Panc1 (cell line): ENCODE results near the gene ZCCHC8. TPM values are rescaled to one million over a fixed set of nuclear protein-coding genes. Genes with fewer than 3 reads are reported as not detected.

Source experiments
- ATAC-seq: fragments of 200-7000 bp; cut with Tn5 transposase; 2 replicates; pipeline ENCODE4 v1.9.1; 2020; ENCODE audit warnings: mild to moderate bottlenecking, moderate library complexity
- BruUV-seq: library from RNA; stranded (reverse); fragments of 400-500 nt; replicated peaks from 2 replicates; lab custom pipeline; 2021; lab: Mats Ljungman, UMichigan
- CTCF ChIA-PET: fragments of 300-600 bp; sonication (Branson Sonifier 250); formaldehyde crosslinking; loops from one replicate; lab custom pipeline; 2022; ENCODE audit warnings: antibody characterized with exemption; lab: Charles Lee
- POLR2A ChIA-PET: fragments of 300-600 bp; sonication (Branson Sonifier 250); formaldehyde crosslinking; loops from one replicate; lab custom pipeline; 2022; ENCODE audit warnings: antibody characterized with exemption; lab: Charles Lee
- DNase-seq: peaks from one replicate; pipeline ENCODE4 v3.0.0-alpha.2; 2010; ENCODE audit warnings: low read depth, low spot score
- H3K27ac ChIP-seq: 2 replicates; pipeline ENCODE4 v1.5.1; 2011; ENCODE audit warnings: mild to moderate bottlenecking, low read length, inconsistent platforms
- H3K27me3 ChIP-seq: fragments of 200-500 bp; sonication (Bioruptor generic); 2 replicates; pipeline ENCODE4 v1.6.0; 2014; ENCODE audit warnings: low read length, inconsistent platforms; ENCODE audit not compliant: control insufficient read depth, insufficient read depth
- H3K36me3 ChIP-seq: fragments of 200-500 bp; sonication (Bioruptor generic); 2 replicates; pipeline ENCODE4 v1.5.1; 2014; ENCODE audit warnings: inconsistent platforms, mild to moderate bottlenecking, low read length, moderate library complexity; ENCODE audit not compliant: control insufficient read depth, insufficient read depth
- H3K4me1 ChIP-seq: 2 replicates; pipeline ENCODE4 v1.5.1; 2011; ENCODE audit warnings: inconsistent platforms, mild to moderate bottlenecking, low read length, moderate library complexity; ENCODE audit not compliant: control insufficient read depth, insufficient read depth
- H3K4me3 ChIP-seq, 2 experiments: 2 replicates each; pipeline ENCODE4 v1.5.1; 2011 to 2012; ENCODE audit warnings: low read depth in 2 of 2, low read length in 2 of 2, mild to moderate bottlenecking in 2 of 2, inconsistent platforms in 1 of 2, moderate library complexity in 1 of 2
- H3K9me3 ChIP-seq: fragments of 200-500 bp; sonication (Bioruptor generic); 2 replicates; pipeline ENCODE4 v1.5.1; 2014; ENCODE audit warnings: low read depth, mild to moderate bottlenecking, inconsistent platforms, low read length, moderate library complexity; ENCODE audit not compliant: control insufficient read depth, insufficient read depth
- CTCF ChIP-seq: fragments of 450-650 bp; IDR thresholded peaks from 2 replicates; pipeline ENCODE4 v1.5.1; 2017; ENCODE audit warnings: mild to moderate bottlenecking
- POLR2AphosphoS5 ChIP-seq: IDR thresholded peaks from 2 replicates; pipeline ENCODE4 v1.6.1; 2012; ENCODE audit warnings: mild to moderate bottlenecking, low read depth, low read length, moderate library complexity
- REST ChIP-seq, 2 experiments: IDR thresholded peaks; 2 replicates each; pipeline ENCODE4 v1.6.1; 2011 to 2012; ENCODE audit warnings: low read depth in 2 of 2, control low read depth in 1 of 2, low read length in 1 of 2, mild to moderate bottlenecking in 1 of 2, moderate library complexity in 1 of 2; ENCODE audit not compliant: insufficient read depth in 1 of 2
- SIN3A ChIP-seq: IDR thresholded peaks from 2 replicates; pipeline ENCODE4 v1.6.1; 2012; ENCODE audit warnings: low read depth, mild to moderate bottlenecking, low read length, moderate library complexity, borderline replicate concordance; ENCODE audit not compliant: insufficient read depth
- TCF7L2 ChIP-seq: IDR thresholded peaks from 2 replicates; pipeline ENCODE4 v1.6.1; 2011; ENCODE audit warnings: mild to moderate bottlenecking, low read depth, low read length, inconsistent platforms
- in situ Hi-C: cut with HindIII; loops from 2 replicates; pipeline ENCODE4 v1.10.0; 2016; ENCODE audit warnings: low sequenced_read_pairs, low pct_unique_long_range_greater_than_20kb
- intact Hi-C: fragments of 100-400 bp; cut with micrococcal nuclease; formaldehyde crosslinking; loops from one replicate; pipeline ENCODE4 v1.10.0; 2022; ENCODE audit not compliant: unreplicated experiment
- total RNA-seq: library from RNA; stranded (reverse); gene quantifications from one replicate; pipeline ENCODE4 v1.2.1, GENCODE V29; 2021; ENCODE audit not compliant: unreplicated experiment

Gene ZCCHC8
- total RNA-seq, 1 experiment from 2014 or later, result 32.5 TPM

- intact Hi-C loops (no loop called here), in situ Hi-C loops (no loop called here)
- BruUV-seq, result no TSS peak
- Histone ChIP-seq H3K36me3 (peaks cover 10% of the 10 kb centered on the region; the same call in 1 of the 2 replicates), H3K9me3 (no peaks in the 10 kb centered on the region), H3K4me3 (no peak overlapping the region), H3K4me1 (no peaks in the 10 kb centered on the region), H3K27ac (no peak overlapping the region), H3K27me3 (no peaks in the 10 kb centered on the region)
- ATAC-seq, result no peak
- TF ChIP-seq POLR2AphosphoS5 (no peak), SIN3A (no peak), CTCF (no peak), REST (IDR thresholded peaks at IDR 0.05; ENCODE audit: insufficient read depth in 1 of 2, low read depth in 2 of 2, low read length in 1 of 2) (no peak)
- CTCF ChIA-PET, result no interaction called here
- no peak for DNase-seq
- POLR2A ChIA-PET, result no interaction called here
Observed at GRCh38 chr12:122538496-122538895, 37.8 kb upstream of the ZCCHC8 start.

GRCh38 chr12:122537021-122537420 is 36.3 kb upstream of the ZCCHC8 start:
- H3K27me3 ChIP-seq, result no peaks in the 10 kb centered on the region
- TF ChIP-seq SIN3A, result no peak
- no peak for TF ChIP-seq REST (IDR thresholded peaks at IDR 0.05; ENCODE audit: insufficient read depth in 1 of 2, low read depth in 2 of 2, low read length in 1 of 2)
- no peak for TF ChIP-seq CTCF
- no peak for TF ChIP-seq TCF7L2
- TF ChIP-seq POLR2AphosphoS5, result no peak
- H3K36me3 ChIP-seq, result peaks cover 7% of the 10 kb centered on the region; the same call in 1 of the 2 replicates
- H3K4me1 ChIP-seq, result no peaks in the 10 kb centered on the region
- H3K9me3 ChIP-seq, result no peaks in the 10 kb centered on the region
- no peak overlapping the region for H3K4me3 ChIP-seq
- intact Hi-C loops (no loop called here), in situ Hi-C loops (no loop called here)
- H3K27ac ChIP-seq, result no peak overlapping the region
- DNase-seq, result no peak
- ChIA-PET POLR2A (no interaction called here), CTCF (interaction anchor here (0.7 kb wide), 1 partner anchor 212 kb away, joined by 3 read pairs; no protein-coding TSS in a partner anchor)
- BruUV-seq, result no TSS peak
- no peak for ATAC-seq
